ENCODE results near the gene BHLHA9.

DNA sequence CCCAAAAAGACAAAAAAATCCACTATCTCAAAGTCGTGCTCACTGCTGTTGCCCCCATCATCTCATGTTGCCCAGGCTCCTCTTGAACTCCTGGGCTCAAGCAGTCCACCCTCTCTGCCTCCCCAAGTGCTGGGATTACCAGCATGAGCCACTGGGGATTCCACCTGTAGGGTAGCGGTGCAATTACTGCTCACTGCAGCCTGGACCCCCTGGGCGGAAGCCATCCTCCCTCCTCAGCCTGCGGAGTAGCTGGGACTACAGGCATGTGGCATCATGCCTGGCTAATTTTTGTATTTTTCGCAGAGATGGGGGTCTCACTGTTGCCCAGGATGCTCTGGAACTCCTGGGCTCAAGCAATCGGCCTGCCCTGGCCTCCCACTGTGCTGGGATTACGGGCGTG is 37.9 kb upstream of the BHLHA9 start:
- TF ChIP-seq, protein P1, sequence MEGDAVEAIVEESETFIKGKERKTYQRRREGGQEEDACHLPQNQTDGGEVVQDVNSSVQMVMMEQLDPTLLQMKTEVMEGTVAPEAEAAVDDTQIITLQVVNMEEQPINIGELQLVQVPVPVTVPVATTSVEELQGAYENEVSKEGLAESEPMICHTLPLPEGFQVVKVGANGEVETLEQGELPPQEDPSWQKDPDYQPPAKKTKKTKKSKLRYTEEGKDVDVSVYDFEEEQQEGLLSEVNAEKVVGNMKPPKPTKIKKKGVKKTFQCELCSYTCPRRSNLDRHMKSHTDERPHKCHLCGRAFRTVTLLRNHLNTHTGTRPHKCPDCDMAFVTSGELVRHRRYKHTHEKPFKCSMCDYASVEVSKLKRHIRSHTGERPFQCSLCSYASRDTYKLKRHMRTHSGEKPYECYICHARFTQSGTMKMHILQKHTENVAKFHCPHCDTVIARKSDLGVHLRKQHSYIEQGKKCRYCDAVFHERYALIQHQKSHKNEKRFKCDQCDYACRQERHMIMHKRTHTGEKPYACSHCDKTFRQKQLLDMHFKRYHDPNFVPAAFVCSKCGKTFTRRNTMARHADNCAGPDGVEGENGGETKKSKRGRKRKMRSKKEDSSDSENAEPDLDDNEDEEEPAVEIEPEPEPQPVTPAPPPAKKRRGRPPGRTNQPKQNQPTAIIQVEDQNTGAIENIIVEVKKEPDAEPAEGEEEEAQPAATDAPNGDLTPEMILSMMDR (IDR thresholded peaks at IDR 0.05; ENCODE audit: poor library complexity), result no peak
- no peak for TF ChIP-seq EZH2phosphoT487 (IDR thresholded peaks at IDR 0.05; ENCODE audit: low read depth, severe bottlenecking, unreplicated experiment)
- TF ChIP-seq EZH2 (IDR thresholded peaks at IDR 0.05; ENCODE audit: borderline replicate concordance), result no peak
